ENCODE data around the gene RAB44.

RAB44 gene

GRCh38 chr6:36733300-36733699 lies 35.7 kb downstream of the RAB44 start:
- DNase-seq: no peak

- DNase-seq: no peak
Measured at GRCh38 chr6:36734486-36735060, 36.9 kb downstream of the RAB44 start.

GRCh38 chr6:36735110-36736071 lies 37.8 kb downstream of the RAB44 start:
- DNase-seq: peak; percentile 39

GRCh38 chr6:36737043-36737785 lies 39.6 kb downstream of the RAB44 start:
- DNase-seq: no peak

- no peak for DNase-seq
Measured at GRCh38 chr6:36738108-36738507, 40.5 kb downstream of the RAB44 start.

GRCh38 chr6:36739947-36740817 lies 42.6 kb downstream of the RAB44 start:
- DNase-seq: no peak

GRCh38 chr6:36740818-36741179 lies 43.2 kb downstream of the RAB44 start:
- no peak for DNase-seq

- no peak for DNase-seq
Measured at GRCh38 chr6:36742146-36742545, 44.5 kb downstream of the RAB44 start.

- no peak for DNase-seq
Measured at GRCh38 chr6:36743032-36743431, 45.4 kb downstream of the RAB44 start.

GRCh38 chr6:36743538-36744303 lies 46.1 kb downstream of the RAB44 start:
- no peak for DNase-seq

- DNase-seq: no peak
Measured at GRCh38 chr6:36744304-36744673, 46.7 kb downstream of the RAB44 start.

GRCh38 chr6:36745283-36745682 lies 47.7 kb downstream of the RAB44 start:
- DNase-seq: no peak

- no peak for DNase-seq
Measured at GRCh38 chr6:36745836-36746235, 48.2 kb downstream of the RAB44 start.

- no peak for DNase-seq
Measured at GRCh38 chr6:36746251-36746650, 48.6 kb downstream of the RAB44 start.

- DNase-seq: no peak
Measured at GRCh38 chr6:36749829-36750489, 52.3 kb downstream of the RAB44 start.

GRCh38 chr6:36751091-36751490 lies 53.5 kb downstream of the RAB44 start:
- no peak for DNase-seq

GRCh38 chr6:36751833-36752186 lies 54.2 kb downstream of the RAB44 start:
- no peak for DNase-seq

GRCh38 chr6:36752187-36752885 lies 54.7 kb downstream of the RAB44 start:
- DNase-seq: no peak

- DNase-seq: no peak
Measured at GRCh38 chr6:36752886-36753506, 55.4 kb downstream of the RAB44 start.

GRCh38 chr6:36753671-36754405 lies 56.2 kb downstream of the RAB44 start:
- DNase-seq: no peak
